WERI-Rb-1 (cell line): ENCODE data around the gene PTGDR2.

ENCODE experiments used
- DNase-seq: peaks from one replicate; pipeline ENCODE4 v3.0.0-alpha.2; 2020
- H3K27ac ChIP-seq: fragments of 250-450 bp; sonication (Bioruptor Pico); 2 replicates; pipeline ENCODE4 v1.5.1; 2020; ENCODE audit warnings: mild to moderate bottlenecking, moderate library complexity
- H3K27me3 ChIP-seq: fragments of 250-450 bp; sonication (Bioruptor Pico); 2 replicates; pipeline ENCODE4 v1.5.1; 2021; ENCODE audit warnings: mild to moderate bottlenecking, low read depth, moderate library complexity; ENCODE audit not compliant: insufficient read depth, severe bottlenecking
- H3K36me3 ChIP-seq: fragments of 250-450 bp; sonication (Bioruptor Pico); 2 replicates; pipeline ENCODE4 v1.5.1; 2020; ENCODE audit warnings: mild to moderate bottlenecking, moderate library complexity
- H3K4me3 ChIP-seq: 2 replicates; pipeline ENCODE4 v1.5.1; 2011; ENCODE audit warnings: low read depth, mild to moderate bottlenecking, control low read depth, low read length
- H3K9me3 ChIP-seq: fragments of 250-450 bp; sonication (Bioruptor Pico); 2 replicates; pipeline ENCODE4 v1.5.1; 2021; ENCODE audit warnings: mild to moderate bottlenecking, moderate library complexity; ENCODE audit not compliant: severe bottlenecking
- TF ChIP-seq, protein P1 (sequence below): IDR thresholded peaks from 2 replicates; pipeline ENCODE4 v1.5.1; 2011; ENCODE audit warnings: low read depth, mild to moderate bottlenecking, control low read depth, inconsistent platforms, low read length

The PTGDR2 gene

DNA sequence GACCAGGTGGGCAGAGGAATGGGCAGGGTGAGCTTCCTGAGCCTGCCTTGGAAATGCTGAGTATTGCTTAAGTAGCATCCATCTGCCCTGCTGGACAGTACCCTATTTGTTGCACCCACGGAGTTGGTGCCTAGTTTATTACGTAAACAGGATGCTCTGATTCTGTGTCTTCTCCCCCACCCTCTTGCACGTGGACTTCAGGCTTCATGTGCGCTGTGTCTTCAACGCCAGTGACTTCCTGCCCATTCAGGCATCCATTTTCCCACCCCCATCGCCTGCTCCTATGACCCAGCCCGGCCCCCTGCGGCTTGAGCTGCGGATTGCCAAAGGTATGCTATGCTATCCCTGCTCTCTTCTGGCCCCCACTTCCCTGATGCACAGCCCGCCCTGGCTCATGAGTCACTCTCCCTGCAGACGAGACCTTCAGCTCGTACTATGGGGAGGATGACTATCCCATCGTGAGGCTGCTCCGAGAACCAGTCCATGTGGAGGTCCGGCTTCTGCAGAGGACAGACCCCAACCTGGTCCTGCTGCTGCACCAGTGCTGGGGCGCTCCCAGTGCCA lies 17.3 kb upstream of the PTGDR2 start:
- no peaks in the 10 kb centered on the region for H3K9me3 ChIP-seq
- TF ChIP-seq, protein P1, sequence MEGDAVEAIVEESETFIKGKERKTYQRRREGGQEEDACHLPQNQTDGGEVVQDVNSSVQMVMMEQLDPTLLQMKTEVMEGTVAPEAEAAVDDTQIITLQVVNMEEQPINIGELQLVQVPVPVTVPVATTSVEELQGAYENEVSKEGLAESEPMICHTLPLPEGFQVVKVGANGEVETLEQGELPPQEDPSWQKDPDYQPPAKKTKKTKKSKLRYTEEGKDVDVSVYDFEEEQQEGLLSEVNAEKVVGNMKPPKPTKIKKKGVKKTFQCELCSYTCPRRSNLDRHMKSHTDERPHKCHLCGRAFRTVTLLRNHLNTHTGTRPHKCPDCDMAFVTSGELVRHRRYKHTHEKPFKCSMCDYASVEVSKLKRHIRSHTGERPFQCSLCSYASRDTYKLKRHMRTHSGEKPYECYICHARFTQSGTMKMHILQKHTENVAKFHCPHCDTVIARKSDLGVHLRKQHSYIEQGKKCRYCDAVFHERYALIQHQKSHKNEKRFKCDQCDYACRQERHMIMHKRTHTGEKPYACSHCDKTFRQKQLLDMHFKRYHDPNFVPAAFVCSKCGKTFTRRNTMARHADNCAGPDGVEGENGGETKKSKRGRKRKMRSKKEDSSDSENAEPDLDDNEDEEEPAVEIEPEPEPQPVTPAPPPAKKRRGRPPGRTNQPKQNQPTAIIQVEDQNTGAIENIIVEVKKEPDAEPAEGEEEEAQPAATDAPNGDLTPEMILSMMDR = no peak
- no peak overlapping the region for H3K27ac ChIP-seq
- peak; percentile 5 for DNase-seq
- no peak overlapping the region for H3K4me3 ChIP-seq
- H3K27me3 ChIP-seq = no peaks in the 10 kb centered on the region
- H3K36me3 ChIP-seq = no peaks in the 10 kb centered on the region

DNA sequence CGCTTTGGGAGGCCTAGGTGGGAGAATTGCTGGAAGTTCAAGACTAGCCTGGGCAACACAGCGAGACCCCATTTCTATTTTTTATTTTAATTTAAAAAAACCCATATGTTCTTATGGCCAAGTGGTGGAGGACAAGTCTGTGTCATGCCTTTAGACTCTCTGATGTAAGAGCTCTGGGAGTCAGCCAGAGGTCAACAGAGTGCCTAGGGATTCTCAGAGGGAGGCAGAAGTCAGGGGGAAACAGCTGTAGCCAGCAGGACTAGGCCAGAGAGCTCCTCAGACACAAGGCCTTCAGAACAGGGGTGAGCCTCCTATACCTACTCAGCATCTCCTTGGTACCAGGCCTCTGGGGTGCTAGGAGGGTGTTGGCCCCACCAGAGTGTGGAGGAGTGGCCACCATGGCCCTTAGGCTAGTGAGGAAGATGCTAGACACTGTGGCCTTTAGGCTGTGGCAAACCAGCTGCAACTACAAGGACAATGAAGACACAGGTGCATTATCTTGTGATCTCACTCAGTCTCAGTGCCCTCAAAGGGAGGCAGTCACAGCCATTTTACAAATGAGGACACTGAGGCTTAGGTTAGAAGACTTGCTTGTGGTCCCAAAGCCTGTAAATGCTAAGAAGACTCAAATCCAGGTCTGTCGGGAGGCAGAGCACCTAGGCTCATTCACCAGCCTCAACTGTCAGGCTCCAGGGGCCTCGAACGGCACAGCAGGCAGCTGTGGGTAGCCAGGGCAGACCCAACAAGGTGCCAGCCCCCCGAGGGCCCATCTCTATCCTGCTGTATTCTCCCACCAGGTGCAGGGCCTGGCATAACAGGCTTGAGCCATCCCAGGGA lies 16.6 kb upstream of the PTGDR2 start:
- peak; percentile 3 for DNase-seq
- Histone ChIP-seq H3K9me3 (no peaks in the 10 kb centered on the region), H3K27ac (no peak overlapping the region), H3K36me3 (no peaks in the 10 kb centered on the region), H3K4me3 (no peak overlapping the region), H3K27me3 (no peaks in the 10 kb centered on the region)
- TF ChIP-seq, protein P1 = no peak

DNA sequence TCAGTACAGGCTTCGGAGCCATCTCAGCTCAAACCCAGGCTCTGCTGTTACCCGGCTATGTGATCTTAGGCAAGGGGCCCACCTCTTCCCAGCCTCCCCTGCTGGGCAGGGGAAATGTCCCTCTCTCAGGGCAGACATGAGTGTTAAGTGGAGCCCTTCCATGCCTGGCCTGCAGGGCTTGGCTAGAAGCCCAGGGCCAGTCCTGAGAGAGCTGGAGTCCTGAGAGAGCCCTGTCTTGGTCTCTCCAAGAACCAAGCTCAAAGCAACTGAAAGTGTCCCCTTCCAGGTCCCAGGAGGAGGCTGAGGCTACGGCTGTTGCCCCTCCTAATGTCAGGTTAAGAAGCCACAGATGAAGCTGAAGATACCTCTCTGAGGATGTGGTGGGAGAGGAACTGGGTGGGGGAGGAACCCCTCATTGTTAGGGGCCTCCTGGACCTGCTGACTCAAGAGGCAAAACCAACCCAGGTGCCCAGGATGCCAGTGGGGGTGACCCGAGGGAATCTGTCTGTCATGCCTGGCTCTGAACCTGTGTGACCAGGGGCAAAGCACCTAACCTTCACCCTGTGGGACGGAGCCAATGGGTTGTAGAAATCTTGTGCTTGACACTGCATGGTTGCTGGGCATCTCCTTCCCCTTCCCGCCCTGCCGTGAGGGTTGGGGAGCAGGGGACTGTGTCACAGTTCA lies 15.8 kb upstream of the PTGDR2 start:
- TF ChIP-seq, protein P1 = no peak
- Histone ChIP-seq H3K27me3 (no peaks in the 10 kb centered on the region), H3K36me3 (no peaks in the 10 kb centered on the region), H3K27ac (no peak overlapping the region), H3K4me3 (no peak overlapping the region), H3K9me3 (no peaks in the 10 kb centered on the region)
- peak; percentile 2 for DNase-seq

DNA sequence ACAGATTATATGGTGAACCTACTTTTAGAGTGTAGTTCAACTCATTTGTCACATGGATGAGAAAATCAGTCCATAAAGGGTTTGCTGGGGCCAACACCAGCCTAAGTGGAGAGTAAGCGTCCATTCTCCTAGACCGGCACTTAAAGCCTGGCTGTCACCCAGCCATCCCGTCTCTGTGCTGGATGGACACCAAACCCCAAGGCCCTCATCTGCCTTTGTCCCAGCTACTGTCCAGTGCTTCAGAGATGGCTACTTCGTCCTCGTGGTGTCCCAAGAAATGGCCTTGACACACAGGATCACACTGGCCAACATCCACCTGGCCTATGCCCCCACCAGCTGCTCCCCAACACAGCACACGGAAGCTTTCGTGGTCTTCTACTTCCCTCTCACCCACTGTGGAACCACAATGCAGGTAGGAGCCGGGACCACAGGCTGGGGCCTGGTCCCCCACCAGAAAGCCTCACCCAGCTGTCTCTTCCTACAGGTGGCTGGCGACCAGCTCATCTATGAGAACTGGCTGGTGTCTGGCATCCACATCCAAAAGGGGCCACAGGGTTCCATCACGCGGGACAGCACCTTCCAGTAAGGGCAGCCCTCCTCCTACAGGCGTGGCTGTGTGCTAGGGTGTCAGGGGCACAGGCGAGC lies 15.1 kb upstream of the PTGDR2 start:
- DNase-seq = peak; percentile 3
- H3K4me3 ChIP-seq = no peak overlapping the region
- no peaks in the 10 kb centered on the region for H3K36me3 ChIP-seq
- H3K27ac ChIP-seq = no peak overlapping the region
- H3K9me3 ChIP-seq = no peaks in the 10 kb centered on the region
- TF ChIP-seq, protein P1 = no peak
- H3K27me3 ChIP-seq = no peaks in the 10 kb centered on the region

DNA sequence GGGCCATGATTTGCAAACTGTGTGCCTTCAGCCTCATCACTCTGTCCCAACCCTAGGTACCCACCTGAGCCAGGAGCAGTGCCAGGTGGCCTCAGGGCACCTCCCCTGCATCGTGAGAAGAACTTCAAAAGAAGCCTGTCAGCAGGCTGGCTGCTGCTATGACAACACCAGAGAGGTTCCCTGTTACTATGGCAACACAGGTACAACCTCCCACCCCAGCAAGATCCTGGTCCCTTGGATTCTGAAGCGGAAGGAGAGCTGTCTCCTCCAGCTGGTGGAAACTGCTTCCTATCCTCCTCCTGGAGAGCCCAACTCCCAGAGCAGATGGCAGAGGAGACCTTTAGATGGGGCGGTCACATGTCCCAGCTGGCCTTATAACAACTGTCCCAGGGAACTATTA lies 14.5 kb upstream of the PTGDR2 start:
- no peaks in the 10 kb centered on the region for H3K9me3 ChIP-seq
- no peak overlapping the region for H3K4me3 ChIP-seq
- DNase-seq = peak; percentile 5
- TF ChIP-seq, protein P1 = no peak
- no peaks in the 10 kb centered on the region for H3K36me3 ChIP-seq
- H3K27ac ChIP-seq = no peak overlapping the region
- no peaks in the 10 kb centered on the region for H3K27me3 ChIP-seq
